ENCODE results near the gene COQ4. TPM values are rescaled to one million over a fixed set of nuclear protein-coding genes. Genes with fewer than 3 reads are reported as not detected.

The COQ4 gene
- total RNA-seq, result 16.9 and 21.8 TPM in 2 replicates

DNA sequence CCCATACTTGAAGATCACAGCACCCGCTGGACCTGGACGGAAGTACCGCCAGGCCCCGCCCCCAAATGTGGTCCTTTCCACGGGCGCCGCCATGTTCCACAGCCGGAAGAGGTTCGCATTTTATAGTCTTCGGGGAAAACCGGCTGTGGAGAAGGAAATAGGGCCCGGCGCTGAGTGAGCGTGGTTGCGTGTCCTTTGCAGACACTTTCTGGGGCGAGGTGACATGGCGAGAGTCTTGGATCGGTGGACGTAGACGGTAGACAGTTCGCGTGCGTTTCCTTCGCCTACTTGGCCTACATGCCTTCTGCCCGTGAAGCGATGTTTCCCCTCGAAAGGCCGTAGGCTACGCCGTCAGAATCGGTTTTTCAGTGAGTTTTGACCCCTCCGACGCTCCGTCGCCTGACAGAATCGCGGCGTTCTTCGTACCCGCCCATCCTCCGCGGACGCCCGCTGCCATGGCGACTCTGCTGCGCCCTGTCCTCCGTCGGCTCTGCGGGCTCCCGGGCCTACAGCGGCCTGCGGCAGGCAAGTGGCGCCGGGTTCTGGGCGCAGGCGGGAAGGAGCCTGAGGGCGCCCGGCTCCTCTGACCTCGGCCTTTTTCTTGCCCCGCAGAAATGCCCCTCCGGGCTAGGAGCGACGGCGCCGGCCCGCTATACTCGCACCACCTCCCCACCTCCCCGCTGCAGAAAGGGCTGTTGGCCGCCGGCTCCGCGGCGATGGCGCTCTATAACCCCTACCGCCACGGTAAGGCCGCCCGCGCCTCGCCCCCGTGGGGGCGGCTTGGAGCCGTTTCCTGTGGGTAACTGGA lies at the start of gene COQ4, which contains the start of gene TRUB2:
TSS of gene COQ4 (plus strand) at position 436 of the 808 bp plus-strand sequence. CDS start at position 456, 20 bp downstream.
TSS of gene TRUB2 (minus strand) at position 44 of the 808 bp plus-strand sequence. CDS start at position 5, 39 bp downstream.

DNA sequence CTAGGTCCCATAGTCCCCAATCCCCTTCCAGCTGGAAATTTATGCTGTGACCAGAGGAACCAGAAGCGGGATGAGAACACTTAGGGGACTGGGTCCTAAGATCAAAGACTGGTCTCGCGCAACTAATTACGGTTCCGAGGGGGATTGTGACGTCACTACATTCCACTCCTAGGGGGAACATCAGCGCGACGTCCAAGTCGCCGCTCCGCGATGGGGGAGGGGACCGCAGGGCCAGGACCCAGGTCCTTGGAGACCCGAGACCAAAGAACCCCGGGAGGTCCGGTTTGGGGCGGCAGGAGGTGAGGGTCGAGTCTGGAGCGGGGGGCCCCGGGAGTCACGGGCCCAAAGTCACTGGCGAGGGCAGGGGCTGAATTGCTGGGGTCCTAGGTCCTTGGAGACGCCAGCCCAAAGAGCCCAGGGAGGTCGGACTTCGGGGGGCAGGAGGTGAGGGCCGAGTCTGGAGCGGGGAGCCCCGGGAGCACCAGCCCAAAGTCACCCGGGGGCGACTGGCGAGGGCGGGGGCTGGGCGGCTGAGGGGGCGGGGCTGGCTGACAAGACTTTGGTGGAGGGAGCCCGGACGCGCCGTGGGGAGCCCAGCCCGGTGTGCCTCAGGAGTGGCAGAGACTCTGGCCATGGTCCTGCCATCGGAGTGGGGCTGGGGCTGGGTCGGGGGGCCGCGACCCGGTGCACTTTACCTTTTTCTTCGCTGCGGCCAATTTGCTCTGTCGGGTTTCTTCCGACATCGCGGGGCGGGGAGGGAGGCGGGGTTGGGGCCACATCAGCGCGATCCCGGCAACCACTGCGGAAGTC lies 47.2 kb upstream of the COQ4 start, which contains the start of gene GOLGA2:
TSS of gene GOLGA2 (minus strand) at position 810 of the 810 bp plus-strand sequence. CDS start at position 779, 31 bp downstream.

GRCh38 chr9:128276008-128276573 lies 46.5 kb upstream of the COQ4 start, which contains the start of gene SWI5:
Gene SWI5 (plus strand): TSS chr9:128276276.

GRCh38 chr9:128339761-128340690 lies 17.4 kb downstream of the COQ4 start, which contains the start of gene SLC27A4:
Gene SLC27A4 (plus strand): TSS chr9:128340527. CDS start chr9:128343133, 2,606 bp downstream.

GRCh38 chr9:128370752-128371629 lies 48.4 kb downstream of the COQ4 start, which contains the start of gene URM1:
Gene URM1 (plus strand): TSS chr9:128371374. CDS start chr9:128371381, 7 bp downstream.

Other genes with a start within 250 kb of the COQ4 start
- gene PTGES2, start 195.1 kb upstream of the COQ4 start, total RNA-seq, result 75.7 and 110 TPM in 2 replicates
- not detected in 2 replicates for gene LCN2, start 173.4 kb upstream of the COQ4 start, total RNA-seq
- gene BBLN, start 162.6 kb upstream of the COQ4 start, total RNA-seq, result 30.9 and 37.3 TPM in 2 replicates
- gene CIZ1, start 131.3 kb upstream of the COQ4 start, total RNA-seq, result 35.8 and 49.4 TPM in 2 replicates
- gene DNM1, start 119.5 kb upstream of the COQ4 start, total RNA-seq, result 1.9 and 5.8 TPM in 2 replicates
- 124 and 137 TPM in 2 replicates for gene GOLGA2, start 46.8 kb upstream of the COQ4 start, total RNA-seq
- 34.5 and 35.3 TPM in 2 replicates for gene SWI5, start 46.6 kb upstream of the COQ4 start, total RNA-seq
- 18.8 and 24.4 TPM in 2 replicates for gene TRUB2, start 392 bp upstream of the COQ4 start, total RNA-seq
- gene SLC27A4, start 17.7 kb downstream of the COQ4 start, total RNA-seq, result 16.0 and 29.9 TPM in 2 replicates
- 47.5 and 47.8 TPM in 2 replicates for gene URM1, start 48.5 kb downstream of the COQ4 start, total RNA-seq
- gene CERCAM, start 98.0 kb downstream of the COQ4 start, total RNA-seq, result 338 and 365 TPM in 2 replicates
- gene ODF2, start 133.2 kb downstream of the COQ4 start, total RNA-seq, result 32.7 TPM in 2 replicates
- 21.2 and 23.4 TPM in 2 replicates for gene GLE1, start 181.9 kb downstream of the COQ4 start, total RNA-seq
- gene SPTAN1, start 229.7 kb downstream of the COQ4 start, total RNA-seq, result 320 and 359 TPM in 2 replicates